HG02759 (cell line): Measurements from ENCODE around the gene CCDC57.

ENCODE experiments used
- ATAC-seq: cut with Tn5 transposase; IDR thresholded peaks from one replicate; pipeline ENCODE4 v1.9.1; 2021; ENCODE audit warnings: mild to moderate bottlenecking, moderate library complexity; ENCODE audit not compliant: unreplicated experiment

The CCDC57 gene

GRCh38 chr17:82237083-82237745, 24.6 kb upstream of the CCDC57 start:
- ATAC-seq, result no peak

GRCh38 chr17:82236142-82236971, 23.7 kb upstream of the CCDC57 start:
- ATAC-seq, result no peak

GRCh38 chr17:82235775-82236141, 23.1 kb upstream of the CCDC57 start:
- ATAC-seq, result no peak

- no peak for ATAC-seq
These were observed 22.6 kb upstream of the CCDC57 start for GRCh38 chr17:82235056-82235774.

- ATAC-seq, result no peak
These were observed 21.8 kb upstream of the CCDC57 start for GRCh38 chr17:82234211-82235055.

- no peak for ATAC-seq
These were observed 20.5 kb upstream of the CCDC57 start for GRCh38 chr17:82232876-82233785.

GRCh38 chr17:82232322-82232820, 19.7 kb upstream of the CCDC57 start:
- no peak for ATAC-seq

- ATAC-seq, result peak; percentile 4
These were observed 19.1 kb upstream of the CCDC57 start for GRCh38 chr17:82231562-82232321.

- no peak for ATAC-seq
These were observed 18.6 kb upstream of the CCDC57 start for GRCh38 chr17:82231312-82231561.

- ATAC-seq, result peak; percentile 36
These were observed 18.1 kb upstream of the CCDC57 start for GRCh38 chr17:82230609-82231311.

- no peak for ATAC-seq
These were observed 17.3 kb upstream of the CCDC57 start for GRCh38 chr17:82229698-82230608.

GRCh38 chr17:82228842-82229697, 16.4 kb upstream of the CCDC57 start, which contains the start of gene SLC16A3:
Gene SLC16A3 (plus strand): TSS chr17:82229042. CDS start chr17:82236009, 6,967 bp downstream.
- peak; percentile 49 for ATAC-seq

GRCh38 chr17:82228278-82228841, 15.7 kb upstream of the CCDC57 start:
- ATAC-seq, result peak; percentile 33

GRCh38 chr17:82227629-82228277, 15.1 kb upstream of the CCDC57 start:
- ATAC-seq, result no peak

GRCh38 chr17:82226809-82227628, 14.4 kb upstream of the CCDC57 start:
- no peak for ATAC-seq
